PC-3 (cell line): Measurements from ENCODE around the gene CTSW. TPM values are rescaled to one million over a fixed set of nuclear protein-coding genes. Genes with fewer than 3 reads are reported as not detected.
A peak's percentile ranks its signal among the peaks of the same experiment; 100 is the strongest.

ENCODE experiments used
- ATAC-seq: fragments of 200-7000 bp; cut with Tn5 transposase; 2 replicates; pipeline ENCODE4 v1.9.1; 2020; ENCODE audit warnings: mild to moderate bottlenecking, moderate library complexity
- BruUV-seq: library from RNA; stranded (reverse); fragments of 400-500 nt; replicated peaks from 2 replicates; lab custom pipeline; 2021; lab: Mats Ljungman, UMichigan
- CTCF ChIA-PET: fragments of 300-600 bp; sonication (Branson Sonifier 250); formaldehyde crosslinking; loops from one replicate; lab custom pipeline; 2022; ENCODE audit warnings: antibody characterized with exemption; lab: Charles Lee
- POLR2A ChIA-PET: fragments of 300-600 bp; sonication (Branson Sonifier 250); formaldehyde crosslinking; loops from one replicate; lab custom pipeline; 2022; ENCODE audit warnings: antibody characterized with exemption; ENCODE audit not compliant: unreplicated experiment; lab: Charles Lee
- DNase-seq: peaks from one replicate; pipeline ENCODE4 v3.0.0-alpha.2; 2015
- H2AFZ ChIP-seq: fragments of 300-600 bp; sonication (generic); 2 replicates; pipeline ENCODE4 v1.6.0; 2016; ENCODE audit warnings: antibody characterized with exemption, low read length
- H3F3A ChIP-seq: fragments of 300-600 bp; sonication (generic); one replicate; pipeline ENCODE4 v1.6.0; 2017; ENCODE audit warnings: antibody characterized with exemption, low read length, control low read depth, mild to moderate bottlenecking; ENCODE audit not compliant: unreplicated experiment
- H3K27ac ChIP-seq: fragments of 300-600 bp; sonication (generic); 2 replicates; pipeline ENCODE4 v1.5.1; 2016; ENCODE audit warnings: mild to moderate bottlenecking, low read length
- H3K27me3 ChIP-seq: fragments of 300-600 bp; sonication (generic); 2 replicates; pipeline ENCODE4 v1.6.1; 2016; ENCODE audit warnings: low read length, mixed read lengths
- H3K36me3 ChIP-seq: fragments of 300-600 bp; sonication (generic); 2 replicates; pipeline ENCODE4 v1.6.1; 2016; ENCODE audit warnings: low read depth, mixed run types, low read length, mixed read lengths
- H3K4me1 ChIP-seq: fragments of 300-600 bp; sonication (generic); 2 replicates; pipeline ENCODE4 v1.5.1; 2016; ENCODE audit warnings: low read length; ENCODE audit not compliant: insufficient read depth
- H3K4me2 ChIP-seq: fragments of 300-600 bp; sonication (generic); 2 replicates; pipeline ENCODE4 v1.6.0; 2016; ENCODE audit warnings: low read length
- H3K4me3 ChIP-seq: fragments of 300-600 bp; sonication (generic); 2 replicates; pipeline ENCODE4 v1.5.1; 2016; ENCODE audit warnings: mild to moderate bottlenecking, low read length, mixed read lengths
- H3K79me2 ChIP-seq: fragments of 300-600 bp; sonication (generic); 2 replicates; pipeline ENCODE4 v1.6.1; 2017; ENCODE audit warnings: low read length, mixed read lengths
- H3K9ac ChIP-seq: fragments of 300-600 bp; sonication (generic); 2 replicates; pipeline ENCODE4 v1.6.0; 2016; ENCODE audit warnings: mild to moderate bottlenecking, low read length
- H3K9me2 ChIP-seq: fragments of 300-600 bp; sonication (generic); replicated peaks from 2 replicates; pipeline ENCODE4 v1.6.1; 2016; ENCODE audit warnings: mixed run types, low read length, mixed read lengths
- H3K9me3 ChIP-seq: fragments of 300-600 bp; sonication (generic); 2 replicates; pipeline ENCODE4 v1.6.1; 2016; ENCODE audit warnings: low read length, mixed read lengths
- H4K20me1 ChIP-seq: fragments of 300-600 bp; sonication (generic); 2 replicates; pipeline ENCODE4 v1.6.1; 2016; ENCODE audit warnings: low read length, mixed read lengths
- EZH2 ChIP-seq: fragments of 300-600 bp; sonication (generic); IDR thresholded peaks from one replicate; pipeline ENCODE4 v1.6.1; 2017; ENCODE audit warnings: antibody characterized with exemption, mild to moderate bottlenecking, low read length; ENCODE audit not compliant: unreplicated experiment
- EZH2phosphoT487 ChIP-seq: fragments of 300-600 bp; sonication (generic); IDR thresholded peaks from 2 replicates; pipeline ENCODE4 v1.6.1; 2018; ENCODE audit warnings: mild to moderate bottlenecking, antibody characterized with exemption, low read length, borderline replicate concordance
- intact Hi-C: fragments of 100-400 bp; cut with micrococcal nuclease; formaldehyde crosslinking; loops from 2 replicates; pipeline ENCODE4 v1.9.0; 2023
- total RNA-seq: library from RNA; depleted of rRNA; stranded (reverse); fragments of >200 nt; gene quantifications from 2 replicates; pipeline ENCODE4 v1.2.3, GENCODE V29; 2014
- TF ChIP-seq, protein P1 (sequence below): fragments of 300-600 bp; sonication (generic); conservative IDR thresholded peaks from 2 replicates; pipeline ENCODE4 v1.5.1; 2017; ENCODE audit warnings: antibody characterized with exemption, low read depth, mild to moderate bottlenecking, low read length

Gene CTSW
- total RNA-seq, 1 experiment from 2014 or later: 0.11 TPM

DNA sequence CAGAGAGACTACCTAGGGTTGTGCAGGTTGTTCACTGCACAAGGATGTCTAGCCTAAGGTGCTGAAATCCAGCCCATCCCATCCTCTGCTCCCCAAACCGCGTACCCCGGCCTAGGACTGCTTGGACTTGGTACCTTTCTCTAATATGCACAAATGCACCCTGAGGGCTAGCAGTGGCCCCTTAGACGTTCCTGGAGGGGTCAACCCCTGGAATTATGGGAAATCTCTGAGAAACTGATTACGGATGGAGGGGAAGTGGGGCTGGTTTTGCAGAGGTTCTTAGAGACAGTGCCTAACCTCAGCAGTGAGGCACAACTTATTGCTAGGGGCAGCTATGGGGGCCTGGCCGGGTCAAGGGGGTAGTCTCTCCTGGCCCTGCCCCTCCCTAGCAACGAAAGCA is 36.8 kb downstream of the CTSW start:
- Histone ChIP-seq H3K27me3 (no peaks in the 10 kb centered on the region), H3K9ac (peak overlapping the region; percentile 92), H2AFZ (no peak overlapping the region), H3K9me3 (no peaks in the 10 kb centered on the region), H4K20me1 (0 out of 2 replicates have a peak, but pooled peaks cover 6% of the 10 kb centered on the region), H3K79me2 (peaks cover 79% of the 10 kb centered on the region), H3K36me3 (no peaks in the 10 kb centered on the region), H3K9me2 (no peaks in the 10 kb centered on the region), H3K4me3 (peak overlapping the region; percentile 76), H3K27ac (peak overlapping the region; percentile 93), H3F3A (peaks cover 5% of the 10 kb centered on the region), H3K4me1 (peaks cover 72% of the 10 kb centered on the region), H3K4me2 (peak overlapping the region; percentile 86)
- ATAC-seq (no peak), DNase-seq (no peak)
- intact Hi-C loops: no loop called here
- TF ChIP-seq EZH2: no peak
- TF ChIP-seq, protein P1, sequence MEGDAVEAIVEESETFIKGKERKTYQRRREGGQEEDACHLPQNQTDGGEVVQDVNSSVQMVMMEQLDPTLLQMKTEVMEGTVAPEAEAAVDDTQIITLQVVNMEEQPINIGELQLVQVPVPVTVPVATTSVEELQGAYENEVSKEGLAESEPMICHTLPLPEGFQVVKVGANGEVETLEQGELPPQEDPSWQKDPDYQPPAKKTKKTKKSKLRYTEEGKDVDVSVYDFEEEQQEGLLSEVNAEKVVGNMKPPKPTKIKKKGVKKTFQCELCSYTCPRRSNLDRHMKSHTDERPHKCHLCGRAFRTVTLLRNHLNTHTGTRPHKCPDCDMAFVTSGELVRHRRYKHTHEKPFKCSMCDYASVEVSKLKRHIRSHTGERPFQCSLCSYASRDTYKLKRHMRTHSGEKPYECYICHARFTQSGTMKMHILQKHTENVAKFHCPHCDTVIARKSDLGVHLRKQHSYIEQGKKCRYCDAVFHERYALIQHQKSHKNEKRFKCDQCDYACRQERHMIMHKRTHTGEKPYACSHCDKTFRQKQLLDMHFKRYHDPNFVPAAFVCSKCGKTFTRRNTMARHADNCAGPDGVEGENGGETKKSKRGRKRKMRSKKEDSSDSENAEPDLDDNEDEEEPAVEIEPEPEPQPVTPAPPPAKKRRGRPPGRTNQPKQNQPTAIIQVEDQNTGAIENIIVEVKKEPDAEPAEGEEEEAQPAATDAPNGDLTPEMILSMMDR: no peak
- TF ChIP-seq EZH2phosphoT487: no peak
- BruUV-seq: no TSS peak
- POLR2A ChIA-PET: interaction anchor here (0.6 to 1.7 kb wide), 7 partner anchors 13 to 28 kb away, joined by 3 to 35 read pairs (median 7); partner anchors contain the start of genes CCDC85B, FIBP and FOSL1
- CTCF ChIA-PET: interaction anchor here (1.3 kb wide), 1 partner anchor 28 kb away, joined by 16 read pairs; the partner anchor contains the start of gene FIBP

DNA sequence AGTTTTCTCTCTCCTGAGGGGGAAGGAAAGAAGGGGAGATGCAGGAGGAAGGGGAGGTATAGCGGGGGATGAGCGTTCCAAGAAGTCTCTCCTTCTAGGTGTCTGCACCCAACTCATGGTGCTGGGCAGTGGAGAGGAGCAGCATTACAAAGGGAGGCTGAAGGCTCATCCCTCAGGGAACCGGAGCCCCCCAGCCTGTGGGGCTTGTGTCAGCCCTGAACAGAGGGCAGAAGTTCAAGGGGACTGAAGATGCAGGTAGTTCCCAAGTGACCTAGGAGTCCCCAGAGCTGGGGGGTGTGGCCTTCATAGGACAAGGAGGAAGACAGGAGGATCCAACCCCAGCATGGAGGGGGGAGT is 37.4 kb downstream of the CTSW start:
- TF ChIP-seq, protein P1: no peak
- no peak for TF ChIP-seq EZH2
- no peak for TF ChIP-seq EZH2phosphoT487
- peaks cover 3% of the 10 kb centered on the region; the same call in 1 of the 2 replicates for H3K36me3 ChIP-seq
- DNase-seq: peak; percentile 31
- ChIA-PET CTCF (no interaction called here), POLR2A (no interaction called here)
- intact Hi-C loops: no loop called here
- peaks cover 5% of the 10 kb centered on the region for H3F3A ChIP-seq
- BruUV-seq: no TSS peak
- peaks cover 66% of the 10 kb centered on the region for H3K4me1 ChIP-seq
- H3K4me2 ChIP-seq: peak overlapping the region; percentile 86
- H3K9me3 ChIP-seq: no peaks in the 10 kb centered on the region
- H3K4me3 ChIP-seq: peak overlapping the region; percentile 76
- peaks cover 84% of the 10 kb centered on the region for H3K79me2 ChIP-seq
- H2AFZ ChIP-seq: no peak overlapping the region
- no peak for ATAC-seq
- H4K20me1 ChIP-seq: 0 out of 2 replicates have a peak, but pooled peaks cover 6% of the 10 kb centered on the region
- H3K9me2 ChIP-seq: no peaks in the 10 kb centered on the region
- H3K27ac ChIP-seq: peak overlapping the region; percentile 93
- peak overlapping the region; percentile 92 for H3K9ac ChIP-seq
- no peaks in the 10 kb centered on the region for H3K27me3 ChIP-seq
